HepG2 (cell line): ENCODE results near the gene SMIM29. TPM values are rescaled to one million over a fixed set of nuclear protein-coding genes. Genes with fewer than 3 reads are reported as not detected.

ENCODE experiments used
- ATF7-NPFF ChIP-seq: sonication (generic); formaldehyde crosslinking; IDR thresholded peaks from 2 replicates; pipeline ENCODE4 v1.8.1; 2023; ENCODE audit warnings: mild to moderate bottlenecking, low read depth, missing genetic modification reagents, moderate library complexity
- ELF4 ChIP-seq: sonication (generic); formaldehyde crosslinking; IDR thresholded peaks from 2 replicates; pipeline ENCODE4 v1.5.0; 2020; ENCODE audit warnings: missing genetic modification reagents, mild to moderate bottlenecking, moderate library complexity, borderline replicate concordance
- NCOA1 ChIP-seq: sonication (generic); formaldehyde crosslinking; IDR thresholded peaks from 2 replicates; pipeline ENCODE4 v1.9.0; 2021; ENCODE audit warnings: missing genetic modification reagents
- NFE2L1 ChIP-seq: sonication (generic); formaldehyde crosslinking; IDR thresholded peaks from 2 replicates; pipeline ENCODE4 v1.4.0; 2020; ENCODE audit warnings: missing genetic modification reagents, mild to moderate bottlenecking, borderline replicate concordance
- NR2F2 ChIP-seq: IDR thresholded peaks from 2 replicates; pipeline ENCODE4 v1.6.1; 2012; ENCODE audit warnings: low read depth, inconsistent platforms, borderline replicate concordance
- PRPF4 ChIP-seq: fragments of 200-400 bp; formaldehyde crosslinking; IDR thresholded peaks from 2 replicates; pipeline ENCODE4 v1.6.1; 2016; ENCODE audit warnings: low read length, low read depth; ENCODE audit not compliant: poor library complexity, severe bottlenecking
- REXO4 ChIP-seq: sonication (generic); formaldehyde crosslinking; IDR thresholded peaks from 2 replicates; pipeline ENCODE4 v1.8.0; 2022; ENCODE audit warnings: missing genetic modification reagents, mild to moderate bottlenecking, borderline replicate concordance
- TEAD2 ChIP-seq: sonication (generic); formaldehyde crosslinking; IDR thresholded peaks from 2 replicates; pipeline ENCODE4 v1.9.0; 2021; ENCODE audit warnings: missing genetic modification reagents
- XRCC5 ChIP-seq: fragments of 200-400 bp; formaldehyde crosslinking; optimal IDR thresholded peaks from 2 replicates; pipeline ENCODE3; 2017; ENCODE audit warnings: mild to moderate bottlenecking, low read length
- ZFP62 ChIP-seq: sonication (generic); formaldehyde crosslinking; IDR thresholded peaks from 2 replicates; pipeline ENCODE4 v1.4.0; 2020; ENCODE audit warnings: missing genetic modification reagents
- ZNF501 ChIP-seq: sonication (generic); formaldehyde crosslinking; IDR thresholded peaks from 2 replicates; pipeline ENCODE4 v1.5.1; 2020; ENCODE audit warnings: mild to moderate bottlenecking, moderate library complexity, missing genetic modification reagents
- ZNF589 ChIP-seq: sonication (generic); formaldehyde crosslinking; conservative IDR thresholded peaks from 2 replicates; pipeline ENCODE4 v1.8.0; 2022; ENCODE audit warnings: mild to moderate bottlenecking, moderate library complexity, missing genetic modification reagents
- polyA plus RNA-seq, 8 experiments: library from polyadenylated mRNA; depleted of rRNA in 3 of 8; stranded (reverse) in 7 of 8; unstranded in 1 of 8; fragments of >200 nt; fragmentation: Illumina TruSeq in 4 of 8; extraction: Trizol in 4 of 8; gene quantifications; 2 replicates each; pipeline versions ENCODE4 v1.2.1 to v1.2.3, GENCODE V29; 2011 to 2016; ENCODE audit warnings: low read depth in 4 of 8, missing spikeins in 1 of 8, mixed read lengths in 1 of 8; ENCODE audit not compliant: insufficient read depth in 1 of 8
- total RNA-seq, 5 experiments: library from RNA; depleted of rRNA; stranded (reverse); fragments of >200 nt; fragmentation: Illumina TruSeq; extraction: Trizol; gene quantifications; 2 replicates each; pipeline ENCODE4 v1.2.3, GENCODE V29; 2016; ENCODE audit warnings: low read depth in 1 of 5
- TF ChIP-seq, protein P1 (sequence below): sonication (generic); formaldehyde crosslinking; IDR thresholded peaks from 2 replicates; pipeline ENCODE4 v1.5.0; 2020; ENCODE audit warnings: mild to moderate bottlenecking, missing genetic modification reagents
- TF ChIP-seq, protein P2 (sequence below): sonication (generic); formaldehyde crosslinking; IDR thresholded peaks from 2 replicates; pipeline ENCODE4 v1.9.0; 2021; ENCODE audit warnings: missing genetic modification reagents, borderline replicate concordance
- TF ChIP-seq, protein P3 (sequence below): sonication (generic); formaldehyde crosslinking; IDR thresholded peaks from 2 replicates; pipeline ENCODE4 v1.8.0; 2022; ENCODE audit warnings: missing genetic modification reagents, mild to moderate bottlenecking, moderate library complexity, borderline replicate concordance
- TF ChIP-seq, protein P4 (sequence below): sonication (generic); IDR thresholded peaks from 2 replicates; pipeline ENCODE4 v1.6.1; 2016; ENCODE audit warnings: low read depth, borderline replicate concordance
- TF ChIP-seq, protein P5 (sequence below): sonication (generic); formaldehyde crosslinking; IDR thresholded peaks from 2 replicates; pipeline ENCODE4 v1.4.0; 2020; ENCODE audit warnings: missing genetic modification reagents
- TF ChIP-seq, protein P6 (sequence below): sonication (generic); formaldehyde crosslinking; IDR thresholded peaks from 2 replicates; pipeline ENCODE4 v1.5.0; 2020; ENCODE audit warnings: missing genetic modification reagents

The SMIM29 gene
- total and polyA plus RNA-seq, 2 of the 13 experiments (the other 11 are each of a cell fraction or from before 2014, with no cell fraction given), result 8.8 to 15.3 TPM

DNA sequence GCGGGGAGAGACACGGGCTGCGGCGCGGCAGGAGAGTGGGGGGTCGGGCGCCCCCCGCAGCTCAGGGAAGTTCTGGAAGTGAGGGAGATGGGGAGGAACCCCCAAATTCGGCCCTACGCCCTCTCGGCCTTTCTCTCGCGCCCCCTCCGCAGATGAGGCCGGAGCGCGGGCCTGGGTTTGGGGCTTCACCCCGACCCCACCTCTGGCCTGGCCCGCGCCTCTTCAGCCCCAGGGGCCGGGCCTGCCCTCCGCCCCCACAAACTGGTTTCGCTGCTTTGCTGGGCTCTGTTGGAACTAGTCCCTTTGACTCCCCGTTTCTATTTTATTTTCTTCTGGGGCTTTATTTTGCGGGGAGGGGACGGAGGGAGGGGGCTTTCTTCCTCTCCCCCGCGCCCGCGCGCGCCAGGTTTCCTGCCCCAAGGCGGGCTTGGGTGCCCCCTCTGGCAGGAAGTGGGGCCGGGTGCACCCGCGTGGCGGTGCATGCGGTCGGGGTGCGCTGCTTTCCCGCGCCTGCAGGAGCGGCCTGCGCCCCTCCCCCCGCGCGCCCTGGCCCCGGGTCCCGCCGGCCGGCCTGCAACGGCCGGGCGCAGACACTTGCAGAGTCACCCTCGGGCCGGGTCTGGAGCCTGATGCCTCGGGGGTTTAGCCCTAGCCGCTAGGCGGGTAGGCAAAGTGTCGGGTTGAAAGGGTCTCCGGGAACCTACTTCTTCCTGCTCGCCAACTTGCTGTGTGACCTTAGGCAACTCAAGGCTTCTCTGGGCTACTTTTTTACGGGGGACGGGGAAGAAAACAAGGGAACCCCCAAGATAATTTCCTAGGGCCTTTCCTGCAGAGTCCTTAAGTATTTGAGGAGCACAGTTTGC, 10.9 kb downstream of the SMIM29 start (continued):
- TF ChIP-seq ELF4 (CRISPR knock-in tag), result no peak; the same call in 1 of the 2 replicates
- TF ChIP-seq XRCC5, result peak; percentile 69
- TF ChIP-seq NR2F2, result no peak
- peak; percentile 92; the same call in 1 of the 2 replicates for TF ChIP-seq ZNF589 (CRISPR knock-in tag)
- TF ChIP-seq, protein P1, sequence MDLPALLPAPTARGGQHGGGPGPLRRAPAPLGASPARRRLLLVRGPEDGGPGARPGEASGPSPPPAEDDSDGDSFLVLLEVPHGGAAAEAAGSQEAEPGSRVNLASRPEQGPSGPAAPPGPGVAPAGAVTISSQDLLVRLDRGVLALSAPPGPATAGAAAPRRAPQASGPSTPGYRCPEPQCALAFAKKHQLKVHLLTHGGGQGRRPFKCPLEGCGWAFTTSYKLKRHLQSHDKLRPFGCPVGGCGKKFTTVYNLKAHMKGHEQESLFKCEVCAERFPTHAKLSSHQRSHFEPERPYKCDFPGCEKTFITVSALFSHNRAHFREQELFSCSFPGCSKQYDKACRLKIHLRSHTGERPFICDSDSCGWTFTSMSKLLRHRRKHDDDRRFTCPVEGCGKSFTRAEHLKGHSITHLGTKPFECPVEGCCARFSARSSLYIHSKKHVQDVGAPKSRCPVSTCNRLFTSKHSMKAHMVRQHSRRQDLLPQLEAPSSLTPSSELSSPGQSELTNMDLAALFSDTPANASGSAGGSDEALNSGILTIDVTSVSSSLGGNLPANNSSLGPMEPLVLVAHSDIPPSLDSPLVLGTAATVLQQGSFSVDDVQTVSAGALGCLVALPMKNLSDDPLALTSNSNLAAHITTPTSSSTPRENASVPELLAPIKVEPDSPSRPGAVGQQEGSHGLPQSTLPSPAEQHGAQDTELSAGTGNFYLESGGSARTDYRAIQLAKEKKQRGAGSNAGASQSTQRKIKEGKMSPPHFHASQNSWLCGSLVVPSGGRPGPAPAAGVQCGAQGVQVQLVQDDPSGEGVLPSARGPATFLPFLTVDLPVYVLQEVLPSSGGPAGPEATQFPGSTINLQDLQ (CRISPR knock-in tag), result peak; percentile 98
- TF ChIP-seq, protein P2, sequence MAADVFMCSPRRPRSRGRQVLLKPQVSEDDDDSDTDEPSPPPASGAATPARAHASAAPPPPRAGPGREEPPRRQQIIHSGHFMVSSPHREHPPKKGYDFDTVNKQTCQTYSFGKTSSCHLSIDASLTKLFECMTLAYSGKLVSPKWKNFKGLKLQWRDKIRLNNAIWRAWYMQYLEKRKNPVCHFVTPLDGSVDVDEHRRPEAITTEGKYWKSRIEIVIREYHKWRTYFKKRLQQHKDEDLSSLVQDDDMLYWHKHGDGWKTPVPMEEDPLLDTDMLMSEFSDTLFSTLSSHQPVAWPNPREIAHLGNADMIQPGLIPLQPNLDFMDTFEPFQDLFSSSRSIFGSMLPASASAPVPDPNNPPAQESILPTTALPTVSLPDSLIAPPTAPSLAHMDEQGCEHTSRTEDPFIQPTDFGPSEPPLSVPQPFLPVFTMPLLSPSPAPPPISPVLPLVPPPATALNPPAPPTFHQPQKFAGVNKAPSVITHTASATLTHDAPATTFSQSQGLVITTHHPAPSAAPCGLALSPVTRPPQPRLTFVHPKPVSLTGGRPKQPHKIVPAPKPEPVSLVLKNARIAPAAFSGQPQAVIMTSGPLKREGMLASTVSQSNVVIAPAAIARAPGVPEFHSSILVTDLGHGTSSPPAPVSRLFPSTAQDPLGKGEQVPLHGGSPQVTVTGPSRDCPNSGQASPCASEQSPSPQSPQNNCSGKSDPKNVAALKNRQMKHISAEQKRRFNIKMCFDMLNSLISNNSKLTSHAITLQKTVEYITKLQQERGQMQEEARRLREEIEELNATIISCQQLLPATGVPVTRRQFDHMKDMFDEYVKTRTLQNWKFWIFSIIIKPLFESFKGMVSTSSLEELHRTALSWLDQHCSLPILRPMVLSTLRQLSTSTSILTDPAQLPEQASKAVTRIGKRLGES (CRISPR knock-in tag), result peak; percentile 94
- TF ChIP-seq, protein P3, sequence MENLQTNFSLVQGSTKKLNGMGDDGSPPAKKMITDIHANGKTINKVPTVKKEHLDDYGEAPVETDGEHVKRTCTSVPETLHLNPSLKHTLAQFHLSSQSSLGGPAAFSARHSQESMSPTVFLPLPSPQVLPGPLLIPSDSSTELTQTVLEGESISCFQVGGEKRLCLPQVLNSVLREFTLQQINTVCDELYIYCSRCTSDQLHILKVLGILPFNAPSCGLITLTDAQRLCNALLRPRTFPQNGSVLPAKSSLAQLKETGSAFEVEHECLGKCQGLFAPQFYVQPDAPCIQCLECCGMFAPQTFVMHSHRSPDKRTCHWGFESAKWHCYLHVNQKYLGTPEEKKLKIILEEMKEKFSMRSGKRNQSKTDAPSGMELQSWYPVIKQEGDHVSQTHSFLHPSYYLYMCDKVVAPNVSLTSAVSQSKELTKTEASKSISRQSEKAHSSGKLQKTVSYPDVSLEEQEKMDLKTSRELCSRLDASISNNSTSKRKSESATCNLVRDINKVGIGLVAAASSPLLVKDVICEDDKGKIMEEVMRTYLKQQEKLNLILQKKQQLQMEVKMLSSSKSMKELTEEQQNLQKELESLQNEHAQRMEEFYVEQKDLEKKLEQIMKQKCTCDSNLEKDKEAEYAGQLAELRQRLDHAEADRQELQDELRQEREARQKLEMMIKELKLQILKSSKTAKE (CRISPR knock-in tag), result no peak; the same call in 1 of the 2 replicates
- TF ChIP-seq, protein P4, sequence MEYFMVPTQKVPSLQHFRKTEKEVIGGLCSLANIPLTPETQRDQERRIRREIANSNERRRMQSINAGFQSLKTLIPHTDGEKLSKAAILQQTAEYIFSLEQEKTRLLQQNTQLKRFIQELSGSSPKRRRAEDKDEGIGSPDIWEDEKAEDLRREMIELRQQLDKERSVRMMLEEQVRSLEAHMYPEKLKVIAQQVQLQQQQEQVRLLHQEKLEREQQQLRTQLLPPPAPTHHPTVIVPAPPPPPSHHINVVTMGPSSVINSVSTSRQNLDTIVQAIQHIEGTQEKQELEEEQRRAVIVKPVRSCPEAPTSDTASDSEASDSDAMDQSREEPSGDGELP, result no peak
- TF ChIP-seq, protein P5, sequence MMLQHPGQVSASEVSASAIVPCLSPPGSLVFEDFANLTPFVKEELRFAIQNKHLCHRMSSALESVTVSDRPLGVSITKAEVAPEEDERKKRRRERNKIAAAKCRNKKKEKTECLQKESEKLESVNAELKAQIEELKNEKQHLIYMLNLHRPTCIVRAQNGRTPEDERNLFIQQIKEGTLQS, result peak; percentile 78
- no peak for TF ChIP-seq NCOA1 (CRISPR knock-in tag)
- no peak for TF ChIP-seq ZFP62 (CRISPR knock-in tag)
- no peak; the same call in 1 of the 2 replicates for TF ChIP-seq ZNF501 (CRISPR knock-in tag)
- TF ChIP-seq ATF7-NPFF (CRISPR knock-in tag), result peak; percentile 100
- TF ChIP-seq PRPF4, result no peak
- peak; percentile 95 for TF ChIP-seq TEAD2
- TF ChIP-seq REXO4 (CRISPR knock-in tag), result peak; percentile 95; the same call in 1 of the 2 replicates
- TF ChIP-seq, protein P6, sequence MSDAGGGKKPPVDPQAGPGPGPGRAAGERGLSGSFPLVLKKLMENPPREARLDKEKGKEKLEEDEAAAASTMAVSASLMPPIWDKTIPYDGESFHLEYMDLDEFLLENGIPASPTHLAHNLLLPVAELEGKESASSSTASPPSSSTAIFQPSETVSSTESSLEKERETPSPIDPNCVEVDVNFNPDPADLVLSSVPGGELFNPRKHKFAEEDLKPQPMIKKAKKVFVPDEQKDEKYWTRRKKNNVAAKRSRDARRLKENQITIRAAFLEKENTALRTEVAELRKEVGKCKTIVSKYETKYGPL, result peak; percentile 84
- TF ChIP-seq NFE2L1, result no peak
